Activated B cell treated with CpG ODN at 0.5 μM for 24 hours (primary cell): ENCODE results near the gene ZNF506. TPM values are rescaled to one million over a fixed set of nuclear protein-coding genes. Genes with fewer than 3 reads are reported as not detected.
A peak's percentile ranks its signal among the peaks of the same experiment; 100 is the strongest.
"Not testable (repeated sequence)": the region's sequence is repeated elsewhere in the genome, so short reads cannot be mapped to it uniquely, and the experiment has no call there.

Experiments used
- ATAC-seq: fragments of 200-7000 bp; cut with Tn5 transposase; one replicate; pipeline ENCODE4 v1.10.0; 2021; ENCODE audit warnings: low read depth, mild to moderate bottlenecking, moderate library complexity
- CTCF ChIA-PET: fragments of 350-600 bp; sonication (Branson Sonifier 250); formaldehyde crosslinking; loops from one replicate; lab custom pipeline; 2021; ENCODE audit warnings: antibody characterized with exemption; lab: Charles Lee
- POLR2A ChIA-PET: fragments of 350-600 bp; sonication (Branson Sonifier 250); formaldehyde crosslinking; loops from one replicate; lab custom pipeline; 2021; ENCODE audit warnings: antibody characterized with exemption; lab: Charles Lee
- DNase-seq: peaks from one replicate; pipeline ENCODE4 v3.0.0; 2022
- H3K27ac Mint-ChIP-seq: one replicate; pipeline ENCODE4 v1.8.0; 2020; ENCODE audit warnings: mixed read lengths
- H3K27me3 Mint-ChIP-seq: one replicate; pipeline ENCODE4 v1.8.0; 2021; ENCODE audit warnings: mixed read lengths
- H3K36me3 Mint-ChIP-seq: one replicate; pipeline ENCODE4 v1.8.0; 2021; ENCODE audit warnings: low read depth, mixed read lengths
- H3K4me1 Mint-ChIP-seq: one replicate; pipeline ENCODE4 v1.8.0; 2021; ENCODE audit warnings: mixed read lengths
- H3K4me3 Mint-ChIP-seq: one replicate; pipeline ENCODE4 v1.8.0; 2020; ENCODE audit warnings: mild to moderate bottlenecking, mixed read lengths
- H3K9me3 Mint-ChIP-seq: one replicate; pipeline ENCODE4 v1.8.0; 2020; ENCODE audit warnings: mixed read lengths
- intact Hi-C: fragments of 100-400 bp; cut with micrococcal nuclease; formaldehyde crosslinking; loops from one replicate; pipeline ENCODE4 v1.15.1; 2024
- total RNA-seq: library from RNA; stranded (reverse); gene quantifications from 2 replicates; pipeline ENCODE4 v1.2.3, GENCODE V29; 2022
- TF ChIP-seq, protein P1 (sequence below): fragments of 200-600 bp; IDR thresholded peaks from one replicate; pipeline ENCODE4 v1.8.0; 2022; ENCODE audit warnings: antibody characterized with exemption, mild to moderate bottlenecking

Gene ZNF506
- 67.1 and 78.6 TPM in 2 replicates for total RNA-seq

DNA sequence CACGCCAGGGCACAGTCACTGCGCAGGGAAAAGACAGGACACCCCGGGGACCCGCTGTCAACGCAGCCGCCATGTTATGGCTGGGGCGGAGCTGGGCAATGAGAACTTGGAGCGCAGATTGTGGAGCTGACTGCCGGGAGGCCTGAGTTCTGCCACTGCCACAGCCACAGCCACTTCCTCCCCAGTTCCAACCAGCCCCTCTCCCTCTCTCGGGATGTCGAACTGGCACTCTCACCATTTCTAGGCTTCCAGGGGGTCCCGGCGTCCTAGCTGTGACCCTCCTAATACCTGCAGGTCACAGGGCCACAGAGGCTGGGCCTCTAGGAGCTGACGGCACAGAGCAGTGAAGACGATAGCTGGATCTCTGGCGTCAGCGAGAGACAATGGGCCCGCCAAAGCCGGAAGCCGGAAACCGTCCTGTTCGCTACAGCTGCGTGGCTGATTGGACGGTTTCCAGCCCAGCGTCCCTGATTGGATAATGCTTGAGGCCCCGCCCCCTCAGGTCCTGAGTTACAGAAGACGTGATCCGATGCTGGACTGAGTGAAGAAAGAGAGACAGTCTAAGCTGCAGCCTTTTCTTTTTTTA lies at the start of gene ZNF506:
TSS of gene ZNF506 (minus strand) at position 385 of the 586 bp plus-strand sequence. CDS start at position 238, 147 bp downstream.
- intact Hi-C loops = loop anchor here (1.0 to 2.0 kb wide), 9 partner anchors 15 to 158 kb away; partner anchors contain the start of genes ATP13A1, ZNF101, ZNF14 and ZNF93
- TF ChIP-seq, protein P1, sequence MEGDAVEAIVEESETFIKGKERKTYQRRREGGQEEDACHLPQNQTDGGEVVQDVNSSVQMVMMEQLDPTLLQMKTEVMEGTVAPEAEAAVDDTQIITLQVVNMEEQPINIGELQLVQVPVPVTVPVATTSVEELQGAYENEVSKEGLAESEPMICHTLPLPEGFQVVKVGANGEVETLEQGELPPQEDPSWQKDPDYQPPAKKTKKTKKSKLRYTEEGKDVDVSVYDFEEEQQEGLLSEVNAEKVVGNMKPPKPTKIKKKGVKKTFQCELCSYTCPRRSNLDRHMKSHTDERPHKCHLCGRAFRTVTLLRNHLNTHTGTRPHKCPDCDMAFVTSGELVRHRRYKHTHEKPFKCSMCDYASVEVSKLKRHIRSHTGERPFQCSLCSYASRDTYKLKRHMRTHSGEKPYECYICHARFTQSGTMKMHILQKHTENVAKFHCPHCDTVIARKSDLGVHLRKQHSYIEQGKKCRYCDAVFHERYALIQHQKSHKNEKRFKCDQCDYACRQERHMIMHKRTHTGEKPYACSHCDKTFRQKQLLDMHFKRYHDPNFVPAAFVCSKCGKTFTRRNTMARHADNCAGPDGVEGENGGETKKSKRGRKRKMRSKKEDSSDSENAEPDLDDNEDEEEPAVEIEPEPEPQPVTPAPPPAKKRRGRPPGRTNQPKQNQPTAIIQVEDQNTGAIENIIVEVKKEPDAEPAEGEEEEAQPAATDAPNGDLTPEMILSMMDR = no peak
- ATAC-seq (peak; percentile 87), DNase-seq (peak; percentile 85)
- peaks cover 48% of the 10 kb centered on the region for H3K36me3 Mint-ChIP-seq
- peak within 1 kb of the TSS; percentile 99 for H3K27ac Mint-ChIP-seq
- H3K9me3 Mint-ChIP-seq = peaks cover 9% of the 10 kb centered on the region
- H3K4me1 Mint-ChIP-seq = peaks cover 65% of the 10 kb centered on the region
- ChIA-PET CTCF (interaction anchor here (0.6 to 1.5 kb wide), 4 partner anchors 44 to 159 kb away, joined by 3 to 11 read pairs (median 3); partner anchors contain the start of gene ZNF253), POLR2A (interaction anchor here (0.6 to 2.8 kb wide), 35 partner anchors 8 to 1683 kb away, joined by 3 to 107 read pairs (median 5); partner anchors contain the start of genes ATP13A1, NDUFA13, TSSK6 and ZNF101)
- no peaks in the 10 kb centered on the region for H3K27me3 Mint-ChIP-seq
- peak within 1 kb of the TSS; percentile 98 for H3K4me3 Mint-ChIP-seq

DNA sequence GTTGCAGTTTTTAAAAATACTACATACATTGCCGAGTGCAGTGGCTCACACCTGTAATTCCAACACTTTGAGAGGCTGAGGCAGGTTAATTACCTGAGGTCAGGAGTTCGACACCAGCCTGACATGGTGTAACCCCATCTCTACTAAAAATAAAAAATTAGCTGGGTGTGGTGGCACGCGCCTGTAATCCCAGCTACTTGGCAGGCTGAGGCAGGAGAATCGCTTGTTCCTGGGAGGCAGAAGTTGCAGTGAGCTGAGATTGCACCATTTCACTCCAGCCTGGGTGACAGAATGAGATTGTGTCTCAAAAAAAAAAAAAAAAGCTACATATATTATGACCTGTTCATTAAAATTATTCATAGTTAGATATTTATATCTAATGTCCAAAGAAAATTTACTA lies 48.5 kb upstream of the ZNF506 start:
- H3K27me3 Mint-ChIP-seq, H3K4me3 Mint-ChIP-seq, H3K9me3 Mint-ChIP-seq, DNase-seq, H3K27ac Mint-ChIP-seq, intact Hi-C loops, ATAC-seq: not testable (repeated sequence)
- CTCF ChIA-PET = interaction anchor here (1.5 kb wide), 1 partner anchor 21 kb away, joined by 4 read pairs; no protein-coding TSS in a partner anchor
- POLR2A ChIA-PET = interaction anchor here (0.7 to 1.7 kb wide), 2 partner anchors 36 to 93 kb away, joined by 4 read pairs; no protein-coding TSS in a partner anchor
- peaks cover 43% of the 10 kb centered on the region for H3K4me1 Mint-ChIP-seq
- H3K36me3 Mint-ChIP-seq = peaks cover 49% of the 10 kb centered on the region

DNA sequence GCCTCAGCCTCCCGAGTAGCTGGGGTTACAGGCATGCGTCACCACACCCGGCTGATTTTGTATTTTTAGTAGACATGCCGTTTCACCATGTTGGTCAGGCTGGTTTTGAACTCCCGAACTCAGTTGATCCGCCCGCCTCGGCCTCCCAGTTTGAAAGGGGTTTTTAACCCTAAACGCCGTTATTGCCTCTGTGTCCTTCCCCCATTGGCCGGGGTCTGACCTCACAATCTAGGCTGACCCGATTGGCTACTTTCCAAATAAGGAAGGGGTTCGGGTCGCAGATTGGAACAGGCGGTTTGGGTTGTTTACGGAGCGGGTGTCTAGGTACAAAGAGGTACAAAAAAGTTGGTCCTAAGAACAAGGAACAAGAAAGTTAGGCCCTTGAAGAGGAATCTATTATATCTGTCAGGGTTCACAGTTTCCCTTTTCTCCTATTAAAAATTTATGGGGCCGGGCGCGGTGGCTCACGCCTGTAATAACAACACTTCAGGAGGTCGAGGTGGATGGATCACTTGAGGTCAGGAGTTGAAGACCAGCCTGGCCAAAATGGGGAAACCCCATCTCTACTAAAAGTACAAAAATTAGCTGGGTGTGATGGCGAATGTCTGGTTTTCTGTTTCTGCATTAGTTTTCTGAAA lies 45.2 kb upstream of the ZNF506 start:
- peaks cover 28% of the 10 kb centered on the region for H3K36me3 Mint-ChIP-seq
- peaks cover 39% of the 10 kb centered on the region for H3K4me1 Mint-ChIP-seq
- intact Hi-C loops = loop anchor here (1.0 to 10.0 kb wide), 7 partner anchors 34 to 223 kb away; partner anchors contain the start of genes ATP13A1, GMIP, ZNF14 and ZNF506
- no peaks in the 10 kb centered on the region for H3K27me3 Mint-ChIP-seq
- ATAC-seq = peak; percentile 27
- peak; percentile 49 for DNase-seq
- ChIA-PET POLR2A (interaction anchor here (0.5 to 4.9 kb wide), 28 partner anchors 10 to 1900 kb away, joined by 3 to 107 read pairs (median 6); partner anchors contain the start of genes ATP13A1, GMIP, ZNF100 and ZNF101), CTCF (interaction anchor here (1.5 to 2.4 kb wide), 2 partner anchors 12 to 45 kb away, joined by 3 to 11 read pairs; partner anchors contain the start of gene ZNF506)
- TF ChIP-seq, protein P1 = no peak
- peak overlapping the region; percentile 100 for H3K4me3 Mint-ChIP-seq
- no peaks in the 10 kb centered on the region for H3K9me3 Mint-ChIP-seq
- H3K27ac Mint-ChIP-seq = peak overlapping the region; percentile 99

DNA sequence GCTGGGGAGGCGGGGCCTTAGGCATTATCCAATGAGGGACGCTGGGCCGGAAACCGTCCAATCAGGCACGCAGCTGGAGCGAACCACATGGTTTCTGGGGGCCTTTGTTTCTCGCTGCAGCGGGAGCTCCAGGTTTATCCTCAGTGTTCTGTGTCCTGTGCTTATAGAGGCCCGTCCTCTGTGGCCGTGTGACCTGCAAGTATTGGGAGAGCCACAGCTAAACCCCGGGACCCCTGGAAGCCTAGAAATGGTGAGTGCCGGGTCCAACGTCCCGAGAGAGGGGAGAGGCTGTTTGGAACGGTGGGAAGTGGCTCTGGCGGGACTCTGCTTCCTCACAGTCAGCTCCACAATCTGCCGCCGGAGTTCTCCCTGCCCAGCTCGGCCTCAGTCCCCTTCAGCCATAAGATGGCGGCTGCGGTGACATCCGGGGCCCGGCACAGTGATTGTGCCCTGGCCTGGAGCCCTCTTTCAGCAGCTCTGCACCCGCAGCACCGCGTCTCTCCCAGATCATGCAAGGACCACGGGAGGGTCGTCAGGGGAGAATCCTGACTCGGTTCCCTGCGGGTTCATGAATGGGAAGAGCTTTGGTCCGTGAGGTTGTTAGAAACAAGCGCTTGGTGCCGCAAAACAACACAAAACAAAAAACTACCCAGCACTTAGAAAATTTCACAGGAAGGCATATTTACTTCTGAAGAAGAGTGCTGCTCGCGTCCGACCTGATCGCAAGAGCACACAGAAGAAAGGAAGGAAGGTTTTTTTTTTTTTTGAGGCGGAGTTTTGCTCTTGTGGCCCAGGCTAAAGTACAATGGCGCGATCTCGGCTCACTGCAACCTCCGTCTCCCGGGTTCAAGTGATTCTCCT lies 44.4 kb upstream of the ZNF506 start, which contains the start of gene ZNF253:
TSS of gene ZNF253 (plus strand) at position 133 of the 861 bp plus-strand sequence. CDS start at position 248, 115 bp downstream.
- Mint-ChIP-seq H3K27ac (peak within 1 kb of the TSS; percentile 99), H3K36me3 (peaks cover 20% of the 10 kb centered on the region), H3K4me3 (peak within 1 kb of the TSS; percentile 100), H3K4me1 (peaks cover 34% of the 10 kb centered on the region), H3K27me3 (no peaks in the 10 kb centered on the region), H3K9me3 (no peaks in the 10 kb centered on the region)
- intact Hi-C loops = loop anchor here (1.0 to 10.0 kb wide), 7 partner anchors 34 to 223 kb away; partner anchors contain the start of genes ATP13A1, GMIP, ZNF14 and ZNF506
- peak; percentile 90 for ATAC-seq
- peak; percentile 82 for DNase-seq
- CTCF ChIA-PET = interaction anchor here (0.9 to 2.4 kb wide), 3 partner anchors 11 to 90 kb away, joined by 3 to 11 read pairs (median 3); partner anchors contain the start of gene ZNF506
- TF ChIP-seq, protein P1 = no peak
- POLR2A ChIA-PET = interaction anchor here (0.5 to 4.9 kb wide), 38 partner anchors 8 to 1901 kb away, joined by 3 to 107 read pairs (median 4); partner anchors contain the start of genes ATP13A1, GMIP, ZNF100 and ZNF101
